ENCODE results near the gene RREB1.
A peak's percentile ranks its signal among the peaks of the same experiment; 100 is the strongest.

Gene RREB1

GRCh38 chr6:7131390-7131789, 23.6 kb downstream of the RREB1 start:
- peak; percentile 25; the same call in 1 of the 2 replicates for TF ChIP-seq SPI1 (IDR thresholded peaks at IDR 0.05; ENCODE audit: borderline replicate concordance, low read depth)
- no peak for TF ChIP-seq CTCF (IDR thresholded peaks at IDR 0.05; ENCODE audit: insufficient read depth, low read length)
- TF ChIP-seq REST (IDR thresholded peaks at IDR 0.05; ENCODE audit: insufficient replicate concordance, low read depth) = no peak
- no peak for TF ChIP-seq POLR2AphosphoS5 (IDR thresholded peaks at IDR 0.05; ENCODE audit: low read depth)
- no peak for TF ChIP-seq GABPA (IDR thresholded peaks at IDR 0.05; ENCODE audit: low read depth)
- Histone ChIP-seq H3K27ac (replicated peaks) (peak overlapping the region; percentile 66), H3K27me3 (ENCODE audit: insufficient read depth, poor library complexity, severe bottlenecking) (no peaks in the 10 kb centered on the region), H3K4me3 (replicated peaks; ENCODE audit: insufficient read depth, low read length) (no peak overlapping the region)
- DNase-seq (ENCODE audit: low read depth in 1 of 2, low spot score in 1 of 2) = no peak

GRCh38 chr6:7132398-7133035, 24.8 kb downstream of the RREB1 start:
- TF ChIP-seq POLR2AphosphoS5 (IDR thresholded peaks at IDR 0.05; ENCODE audit: low read depth) = no peak
- no peak for TF ChIP-seq CTCF (IDR thresholded peaks at IDR 0.05; ENCODE audit: insufficient read depth, low read length)
- no peak for TF ChIP-seq SPI1 (IDR thresholded peaks at IDR 0.05; ENCODE audit: borderline replicate concordance, low read depth)
- TF ChIP-seq REST (IDR thresholded peaks at IDR 0.05; ENCODE audit: insufficient replicate concordance, low read depth) = no peak
- no peak for TF ChIP-seq GABPA (IDR thresholded peaks at IDR 0.05; ENCODE audit: low read depth)
- H3K27me3 ChIP-seq (ENCODE audit: insufficient read depth, poor library complexity, severe bottlenecking) = no peaks in the 10 kb centered on the region
- no peak for DNase-seq (ENCODE audit: low read depth in 1 of 2, low spot score in 1 of 2)
- H3K4me3 ChIP-seq (replicated peaks; ENCODE audit: insufficient read depth, low read length) = no peak overlapping the region
- H3K27ac ChIP-seq (replicated peaks) = no peak overlapping the region

GRCh38 chr6:7134999-7135745, 27.4 kb downstream of the RREB1 start:
- Histone ChIP-seq H3K27ac (replicated peaks) (0 out of 2 replicates have a peak overlapping the region, but pooled peaks have one; percentile 10), H3K27me3 (ENCODE audit: insufficient read depth, poor library complexity, severe bottlenecking) (no peaks in the 10 kb centered on the region), H3K4me3 (replicated peaks; ENCODE audit: insufficient read depth, low read length) (no peak overlapping the region)
- TF ChIP-seq CTCF (IDR thresholded peaks at IDR 0.05; ENCODE audit: insufficient read depth, low read length) (no peak), GABPA (IDR thresholded peaks at IDR 0.05; ENCODE audit: low read depth) (no peak), SPI1 (IDR thresholded peaks at IDR 0.05; ENCODE audit: borderline replicate concordance, low read depth) (no peak), POLR2AphosphoS5 (IDR thresholded peaks at IDR 0.05; ENCODE audit: low read depth) (no peak), REST (IDR thresholded peaks at IDR 0.05; ENCODE audit: insufficient replicate concordance, low read depth) (no peak)
- no peak for DNase-seq (ENCODE audit: low read depth in 1 of 2, low spot score in 1 of 2)
